K562 (cell line): ENCODE data around the gene RSPRY1. TPM values are rescaled to one million over a fixed set of nuclear protein-coding genes. Genes with fewer than 3 reads are reported as not detected.
A peak's percentile ranks its signal among the peaks of the same experiment; 100 is the strongest.

ENCODE experiments used
- ARID1B ChIP-seq: fragments of 450-650 bp; IDR thresholded peaks from 2 replicates; pipeline ENCODE4 v1.6.1; 2016; ENCODE audit warnings: antibody characterized with exemption, mild to moderate bottlenecking, inconsistent platforms
- MYBL2 ChIP-seq, 2 experiments: fragments of 450-650 bp in 1 of 2; sonication (generic) in 1 of 2; formaldehyde crosslinking in 1 of 2; IDR thresholded peaks; 2 replicates each; pipeline versions ENCODE4 v1.6.1 to v1.8.1; 2017 to 2022; ENCODE audit warnings: borderline replicate concordance in 1 of 2, inconsistent platforms in 1 of 2, low read depth in 1 of 2, mild to moderate bottlenecking in 1 of 2, missing genetic modification reagents in 1 of 2, moderate library complexity in 1 of 2
- PML ChIP-seq: IDR thresholded peaks from 2 replicates; pipeline ENCODE4 v1.6.1; 2012; ENCODE audit warnings: low read length, inconsistent platforms
- RBM34 ChIP-seq: fragments of 200-400 bp; formaldehyde crosslinking; IDR thresholded peaks from 2 replicates; pipeline ENCODE4 v1.6.1; 2018; ENCODE audit warnings: low read length, borderline replicate concordance; ENCODE audit not compliant: insufficient read depth
- SPI1 ChIP-seq: IDR thresholded peaks from 2 replicates; pipeline ENCODE4 v1.6.1; 2011; ENCODE audit warnings: low read depth, low read length, control low read depth, borderline replicate concordance
- TAF15 ChIP-seq: fragments of 200-400 bp; formaldehyde crosslinking; IDR thresholded peaks from 2 replicates; pipeline ENCODE4 v1.6.1; 2017; ENCODE audit warnings: mild to moderate bottlenecking, low read depth, low read length, moderate library complexity
- TARDBP ChIP-seq: fragments of 450-650 bp; IDR thresholded peaks from 2 replicates; pipeline ENCODE4 v1.6.1; 2016
- ZNF408 ChIP-seq: fragments of 250-450 bp; sonication (Bioruptor Pico); IDR thresholded peaks from 2 replicates; pipeline ENCODE4 v1.4.0; 2020; ENCODE audit warnings: low read depth, mild to moderate bottlenecking, moderate library complexity
- ZNF444 ChIP-seq: fragments of 250-450 bp; sonication (Bioruptor Pico); IDR thresholded peaks from 2 replicates; pipeline ENCODE4 v1.4.0; 2020; ENCODE audit warnings: mild to moderate bottlenecking, moderate library complexity
- ZNF507 ChIP-seq: conservative IDR thresholded peaks from 2 replicates; pipeline ENCODE4 v1.6.1; 2017; ENCODE audit warnings: missing genetic modification characterization, missing compliant biosample characterization
- polyA plus RNA-seq, 8 experiments: library from polyadenylated mRNA; depleted of rRNA in 4 of 8; stranded (reverse) in 5 of 8; unstranded in 3 of 8; fragments of >200 nt; fragmentation: Nextera tagmentation in 2 of 8; fragmentation: Illumina TruSeq in 1 of 8; extraction: Ambion mirVana in 2 of 8; extraction: Trizol in 1 of 8; gene quantifications; 2 replicates each; pipeline versions ENCODE4 v1.2.1 to v1.2.3, GENCODE V29; 2011 to 2014; ENCODE audit warnings: inconsistent platforms in 1 of 8, missing spikeins in 1 of 8
- total RNA-seq, 7 experiments: library from RNA; depleted of rRNA in 6 of 7; stranded (reverse); fragments of >200 nt in 6 of 7; fragmentation: Illumina TruSeq in 2 of 7; extraction: Trizol in 2 of 7; gene quantifications; 2 replicates each; pipeline versions ENCODE4 v1.2.1 to v1.2.3, GENCODE V29; 2011 to 2021; ENCODE audit warnings: low replicate concordance in 1 of 7
- TF ChIP-seq, protein P1 (sequence below): IDR thresholded peaks from 3 replicates; pipeline ENCODE4 v1.6.1; 2011; ENCODE audit warnings: borderline replicate concordance, mild to moderate bottlenecking; ENCODE audit not compliant: insufficient read length, insufficient read depth
- TF ChIP-seq, protein P2 (sequence below): sonication (generic); formaldehyde crosslinking; IDR thresholded peaks from 2 replicates; pipeline ENCODE4 v1.9.0; 2022; ENCODE audit warnings: mild to moderate bottlenecking, missing genetic modification reagents
- TF ChIP-seq, protein P3 (sequence below): IDR thresholded peaks from 2 replicates; pipeline ENCODE4 v1.6.1; 2014; ENCODE audit warnings: antibody characterized with exemption
- TF ChIP-seq, protein P4 (sequence below): fragments of 450-650 bp; IDR thresholded peaks from 2 replicates; pipeline ENCODE4 v1.6.1; 2018; ENCODE audit warnings: mild to moderate bottlenecking, low read depth; ENCODE audit not compliant: partially characterized antibody
- TF ChIP-seq, protein P5 (sequence below), 2 experiments: fragments of 450-650 bp in 1 of 2; sonication (generic) in 1 of 2; formaldehyde crosslinking; conservative IDR thresholded peaks; 2 replicates each; pipeline versions ENCODE4 v1.4.0 to v1.8.1; 2020 to 2022; ENCODE audit warnings: mild to moderate bottlenecking in 1 of 2, missing genetic modification reagents in 1 of 2
- TF ChIP-seq, protein P6 (sequence below): fragments of 450-650 bp; formaldehyde crosslinking; IDR thresholded peaks from 2 replicates; pipeline ENCODE4 v1.4.0; 2020; ENCODE audit warnings: mild to moderate bottlenecking, mixed read lengths
- TF ChIP-seq, protein P7 (sequence below), 2 experiments: fragments of 450-650 bp in 1 of 2; sonication (generic) in 1 of 2; formaldehyde crosslinking in 1 of 2; IDR thresholded peaks in 1 of 2; conservative IDR thresholded peaks in 1 of 2; 2 replicates each; pipeline versions ENCODE4 v1.6.1 to v1.8.1; 2016 to 2023; ENCODE audit warnings: mild to moderate bottlenecking in 2 of 2, moderate library complexity in 2 of 2, inconsistent platforms in 1 of 2, missing genetic modification reagents in 1 of 2

The RSPRY1 gene
- total and polyA plus RNA-seq, 9 of the 15 experiments (the other 6 are each of a cell fraction or from before 2014, with no cell fraction given): 10.2 to 27.8 (median 20.8) TPM

DNA sequence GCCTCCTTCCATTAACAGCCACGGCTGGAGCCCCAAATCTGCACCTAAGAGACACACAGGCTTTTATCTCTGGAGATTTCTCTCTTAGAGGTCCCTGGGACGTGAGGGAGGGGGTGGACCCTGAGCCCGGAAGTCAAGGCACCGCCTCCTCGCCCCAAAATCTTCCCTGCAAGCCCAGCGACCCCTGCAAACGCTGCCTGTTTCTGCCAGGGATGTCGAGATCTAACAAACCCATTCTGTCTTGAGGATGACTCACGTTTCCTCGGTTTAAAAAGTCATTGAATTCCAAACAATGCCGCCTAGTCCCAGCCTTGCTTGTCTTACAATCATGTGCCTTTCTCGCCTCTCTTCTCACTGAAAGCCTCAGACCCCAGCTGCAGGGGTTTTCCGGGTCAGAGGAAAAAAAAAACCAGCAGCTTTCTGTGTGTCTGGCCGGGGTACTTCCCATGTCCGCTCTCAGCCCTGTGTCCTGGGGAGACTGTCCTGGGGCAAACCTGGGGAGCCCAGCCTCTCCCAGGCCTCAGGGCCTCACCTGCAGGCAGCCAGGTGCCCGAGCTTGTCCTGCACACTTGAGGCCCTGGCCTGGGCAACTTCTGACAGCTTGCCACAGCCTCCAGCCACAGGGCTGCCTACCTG is 74.3 kb downstream of the RSPRY1 start (continued):
- TF ChIP-seq, protein P1, sequence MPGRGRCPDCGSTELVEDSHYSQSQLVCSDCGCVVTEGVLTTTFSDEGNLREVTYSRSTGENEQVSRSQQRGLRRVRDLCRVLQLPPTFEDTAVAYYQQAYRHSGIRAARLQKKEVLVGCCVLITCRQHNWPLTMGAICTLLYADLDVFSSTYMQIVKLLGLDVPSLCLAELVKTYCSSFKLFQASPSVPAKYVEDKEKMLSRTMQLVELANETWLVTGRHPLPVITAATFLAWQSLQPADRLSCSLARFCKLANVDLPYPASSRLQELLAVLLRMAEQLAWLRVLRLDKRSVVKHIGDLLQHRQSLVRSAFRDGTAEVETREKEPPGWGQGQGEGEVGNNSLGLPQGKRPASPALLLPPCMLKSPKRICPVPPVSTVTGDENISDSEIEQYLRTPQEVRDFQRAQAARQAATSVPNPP: no peak
- TF ChIP-seq, protein P2, sequence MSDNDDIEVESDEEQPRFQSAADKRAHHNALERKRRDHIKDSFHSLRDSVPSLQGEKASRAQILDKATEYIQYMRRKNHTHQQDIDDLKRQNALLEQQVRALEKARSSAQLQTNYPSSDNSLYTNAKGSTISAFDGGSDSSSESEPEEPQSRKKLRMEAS (CRISPR knock-in tag): 0 out of 2 replicates have a peak, but pooled peaks have one; percentile 24
- no peak for TF ChIP-seq MYBL2 (IDR thresholded peaks at IDR 0.05; ENCODE audit: low read depth)
- TF ChIP-seq MYBL2 (CRISPR knock-in tag; IDR thresholded peaks at IDR 0.05; ENCODE audit: borderline replicate concordance): no peak
- TF ChIP-seq ZNF408 (CRISPR knock-in tag): no peak
- TF ChIP-seq, protein P3, sequence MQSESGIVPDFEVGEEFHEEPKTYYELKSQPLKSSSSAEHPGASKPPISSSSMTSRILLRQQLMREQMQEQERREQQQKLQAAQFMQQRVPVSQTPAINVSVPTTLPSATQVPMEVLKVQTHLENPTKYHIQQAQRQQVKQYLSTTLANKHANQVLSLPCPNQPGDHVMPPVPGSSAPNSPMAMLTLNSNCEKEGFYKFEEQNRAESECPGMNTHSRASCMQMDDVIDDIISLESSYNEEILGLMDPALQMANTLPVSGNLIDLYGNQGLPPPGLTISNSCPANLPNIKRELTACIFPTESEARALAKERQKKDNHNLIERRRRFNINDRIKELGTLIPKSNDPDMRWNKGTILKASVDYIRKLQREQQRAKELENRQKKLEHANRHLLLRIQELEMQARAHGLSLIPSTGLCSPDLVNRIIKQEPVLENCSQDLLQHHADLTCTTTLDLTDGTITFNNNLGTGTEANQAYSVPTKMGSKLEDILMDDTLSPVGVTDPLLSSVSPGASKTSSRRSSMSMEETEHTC: no peak
- no peak for TF ChIP-seq RBM34
- TF ChIP-seq, protein P4, sequence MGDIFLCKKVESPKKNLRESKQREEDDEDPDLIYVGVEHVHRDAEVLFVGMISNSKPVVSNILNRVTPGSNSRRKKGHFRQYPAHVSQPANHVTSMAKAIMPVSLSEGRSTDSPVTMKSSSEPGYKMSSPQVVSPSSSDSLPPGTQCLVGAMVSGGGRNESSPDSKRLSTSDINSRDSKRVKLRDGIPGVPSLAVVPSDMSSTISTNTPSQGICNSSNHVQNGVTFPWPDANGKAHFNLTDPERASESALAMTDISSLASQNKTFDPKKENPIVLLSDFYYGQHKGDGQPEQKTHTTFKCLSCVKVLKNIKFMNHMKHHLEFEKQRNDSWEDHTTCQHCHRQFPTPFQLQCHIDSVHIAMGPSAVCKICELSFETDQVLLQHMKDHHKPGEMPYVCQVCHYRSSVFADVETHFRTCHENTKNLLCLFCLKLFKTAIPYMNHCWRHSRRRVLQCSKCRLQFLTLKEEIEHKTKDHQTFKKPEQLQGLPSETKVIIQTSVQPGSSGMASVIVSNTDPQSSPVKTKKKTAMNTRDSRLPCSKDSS: no peak
- TF ChIP-seq PML: no peak
- TF ChIP-seq, protein P5, sequence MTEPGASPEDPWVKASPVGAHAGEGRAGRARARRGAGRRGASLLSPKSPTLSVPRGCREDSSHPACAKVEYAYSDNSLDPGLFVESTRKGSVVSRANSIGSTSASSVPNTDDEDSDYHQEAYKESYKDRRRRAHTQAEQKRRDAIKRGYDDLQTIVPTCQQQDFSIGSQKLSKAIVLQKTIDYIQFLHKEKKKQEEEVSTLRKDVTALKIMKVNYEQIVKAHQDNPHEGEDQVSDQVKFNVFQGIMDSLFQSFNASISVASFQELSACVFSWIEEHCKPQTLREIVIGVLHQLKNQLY (CRISPR knock-in tag; conservative IDR thresholded peaks at IDR 0.05): no peak
- TF ChIP-seq TAF15: no peak
- TF ChIP-seq ZNF444 (CRISPR knock-in tag): no peak
- TF ChIP-seq, protein P6, sequence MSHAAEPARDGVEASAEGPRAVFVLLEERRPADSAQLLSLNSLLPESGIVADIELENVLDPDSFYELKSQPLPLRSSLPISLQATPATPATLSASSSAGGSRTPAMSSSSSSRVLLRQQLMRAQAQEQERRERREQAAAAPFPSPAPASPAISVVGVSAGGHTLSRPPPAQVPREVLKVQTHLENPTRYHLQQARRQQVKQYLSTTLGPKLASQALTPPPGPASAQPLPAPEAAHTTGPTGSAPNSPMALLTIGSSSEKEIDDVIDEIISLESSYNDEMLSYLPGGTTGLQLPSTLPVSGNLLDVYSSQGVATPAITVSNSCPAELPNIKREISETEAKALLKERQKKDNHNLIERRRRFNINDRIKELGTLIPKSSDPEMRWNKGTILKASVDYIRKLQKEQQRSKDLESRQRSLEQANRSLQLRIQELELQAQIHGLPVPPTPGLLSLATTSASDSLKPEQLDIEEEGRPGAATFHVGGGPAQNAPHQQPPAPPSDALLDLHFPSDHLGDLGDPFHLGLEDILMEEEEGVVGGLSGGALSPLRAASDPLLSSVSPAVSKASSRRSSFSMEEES (CRISPR knock-in tag): no peak
- TF ChIP-seq SPI1: no peak
- TF ChIP-seq ARID1B: 0 out of 2 replicates have a peak, but pooled peaks have one; percentile 24
- no peak for TF ChIP-seq TARDBP
- TF ChIP-seq ZNF507 (tag): no peak
- TF ChIP-seq, protein P7, sequence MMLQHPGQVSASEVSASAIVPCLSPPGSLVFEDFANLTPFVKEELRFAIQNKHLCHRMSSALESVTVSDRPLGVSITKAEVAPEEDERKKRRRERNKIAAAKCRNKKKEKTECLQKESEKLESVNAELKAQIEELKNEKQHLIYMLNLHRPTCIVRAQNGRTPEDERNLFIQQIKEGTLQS (IDR thresholded peaks at IDR 0.05): peak; percentile 70
- TF ChIP-seq, protein P7 (CRISPR knock-in tag; conservative IDR thresholded peaks at IDR 0.05): no peak
